Smooth muscle cell of the pulmonary artery (primary cell): Measurements from ENCODE around the gene CBX8. TPM values are rescaled to one million over a fixed set of nuclear protein-coding genes. Genes with fewer than 3 reads are reported as not detected.

Experiments
- total RNA-seq: library from RNA; depleted of rRNA; stranded (reverse); fragments of >200 nt; gene quantifications from 2 replicates; pipeline ENCODE4 v1.2.3, GENCODE V29; 2014

The CBX8 gene
- 2.3 and 2.8 TPM in 2 replicates for total RNA-seq

GRCh38 chr17:79796763-79797491, at the start of gene CBX8:
TSS of gene CBX8 (minus strand) at chr17:79797077. CDS start at chr17:79796998, 79 bp downstream.

GRCh38 chr17:79839356-79840268, 42.7 kb upstream of the CBX8 start, which contains the start of gene CBX4:
TSS of gene CBX4 (minus strand) at chr17:79839440. CDS start at chr17:79839251, 189 bp downstream.

GRCh38 chr17:79777894-79778503, 18.9 kb downstream of the CBX8 start, which contains the start of gene CBX2:
TSS of gene CBX2 (plus strand) at chr17:79778148. CDS start at chr17:79778236, 88 bp downstream.

Other genes with a start within 250 kb of the CBX8 start
- not detected in 2 replicates for gene RBFOX3, start 186.0 kb downstream of the CBX8 start, total RNA-seq
- not detected in 2 replicates for gene ENPP7, start 66.1 kb downstream of the CBX8 start, total RNA-seq
- 0.13 and 0.26 TPM in 2 replicates for gene CBX2, start 18.9 kb downstream of the CBX8 start, total RNA-seq
- gene CBX4, start 42.4 kb upstream of the CBX8 start, total RNA-seq: 7.4 and 9.4 TPM in 2 replicates
- 38.5 and 51.9 TPM in 2 replicates for gene TBC1D16, start 238.8 kb upstream of the CBX8 start, total RNA-seq
- 1.8 and 1.9 TPM in 2 replicates for gene CCDC40, start 239.6 kb upstream of the CBX8 start, total RNA-seq